ENCODE results near the gene IL1R1. TPM values are rescaled to one million over a fixed set of nuclear protein-coding genes. Genes with fewer than 3 reads are reported as not detected.
A peak's percentile ranks its signal among the peaks of the same experiment; 100 is the strongest.

Gene IL1R1
- total and polyA plus RNA-seq, 4 donors: 14.0 to 49.3 (median 29.5) TPM

DNA sequence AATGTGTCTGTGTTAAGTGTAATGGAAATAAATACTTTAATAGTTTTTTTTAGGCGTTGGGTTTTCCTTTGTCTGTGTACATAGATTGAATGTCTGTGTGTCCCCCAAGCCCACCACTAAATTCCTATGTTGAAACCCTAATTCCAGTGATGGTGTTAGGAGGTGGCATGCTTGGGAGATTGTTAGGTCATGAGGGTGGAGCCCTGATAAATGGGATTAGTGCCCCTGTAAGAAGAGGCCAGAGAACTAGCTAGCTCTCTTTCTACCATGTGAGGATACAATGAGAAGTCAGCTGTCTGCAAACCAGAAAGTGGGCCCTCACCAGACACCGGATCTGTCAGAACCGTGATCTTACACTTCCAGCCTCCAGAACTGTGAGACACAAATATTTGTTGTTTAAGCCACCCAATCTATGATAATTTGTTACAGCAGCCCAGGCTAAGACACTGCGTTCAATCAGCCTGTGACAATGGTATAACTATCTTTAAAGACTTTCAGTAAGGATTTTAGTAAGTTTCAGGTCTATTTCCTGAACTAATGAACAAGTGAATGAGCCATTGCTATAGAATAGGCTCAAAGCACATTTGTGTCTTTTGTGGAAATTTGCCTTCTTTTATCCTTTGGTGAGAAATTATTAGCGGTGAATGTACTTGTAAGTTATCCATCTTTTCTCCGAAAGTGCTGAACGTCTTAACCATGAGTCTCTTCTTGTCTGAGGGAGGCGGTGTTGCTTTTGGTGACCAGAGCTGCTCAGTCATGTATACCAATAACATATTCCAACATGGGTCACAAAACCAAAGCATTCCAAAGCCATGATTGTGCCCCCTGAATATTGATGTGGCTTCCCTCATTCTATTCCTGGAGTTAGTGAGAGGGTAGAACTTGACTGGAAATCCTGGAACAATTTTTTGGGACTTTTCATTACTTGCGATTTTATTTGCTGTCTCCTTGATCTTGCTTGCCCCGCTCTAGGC, 29.6 kb upstream of the IL1R1 start:
- peaks cover 12 to 66% (median 55%) of the 10 kb centered on the region in 4 donors for H3K4me1 ChIP-seq (ENCODE audit: control insufficient read depth in 4 of 4, insufficient read depth in 4 of 4, low read length in 3 of 4)
- H3K27ac ChIP-seq (ENCODE audit: low read depth in 1 of 2, low read length in 2 of 2): peak overlapping the region; percentile 33 to 34
- H3K27me3 ChIP-seq (ENCODE audit: control insufficient read depth in 4 of 4, insufficient read depth in 4 of 4, low read length in 3 of 4): no peaks in the 10 kb centered on the region
- peaks cover 0 to 2% (median under 1%) of the 10 kb centered on the region in 4 donors for H3K36me3 ChIP-seq (ENCODE audit: control insufficient read depth in 4 of 4, insufficient read depth in 3 of 4, low read depth in 1 of 4, low read length in 3 of 4)
- H3K9me3 ChIP-seq (ENCODE audit: control insufficient read depth in 4 of 4, low read length in 3 of 4): no peaks in the 10 kb centered on the region
- no peak overlapping the region for H3K9ac ChIP-seq (ENCODE audit: low read depth in 1 of 2, low read length in 2 of 2)
- no peak for DNase-seq (ENCODE audit: low spot score)
- 97% methylated on average over 10 of the region's 10 CpGs for WGBS
- TF ChIP-seq ZBTB33 (IDR thresholded peaks at IDR 0.05): no peak
- TF ChIP-seq, protein P1, sequence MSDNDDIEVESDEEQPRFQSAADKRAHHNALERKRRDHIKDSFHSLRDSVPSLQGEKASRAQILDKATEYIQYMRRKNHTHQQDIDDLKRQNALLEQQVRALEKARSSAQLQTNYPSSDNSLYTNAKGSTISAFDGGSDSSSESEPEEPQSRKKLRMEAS (IDR thresholded peaks at IDR 0.05): no peak
- TF ChIP-seq JUND (IDR thresholded peaks at IDR 0.05): no peak
- TF ChIP-seq RAD21 (IDR thresholded peaks at IDR 0.05): no peak
- TF ChIP-seq REST (IDR thresholded peaks at IDR 0.05): no peak
- no peak for TF ChIP-seq HNF4G (IDR thresholded peaks at IDR 0.05)
- TF ChIP-seq GABPA (IDR thresholded peaks at IDR 0.05 in 1 of 2, conservative IDR thresholded peaks at IDR 0.05 in 1 of 2): no peak
- no peak for TF ChIP-seq FOXA2 (IDR thresholded peaks at IDR 0.05)
- TF ChIP-seq NR2F2 (IDR thresholded peaks at IDR 0.05): no peak
- TF ChIP-seq EGR1 (IDR thresholded peaks at IDR 0.05; ENCODE audit: low read depth in 2 of 2): no peak
- no peak for TF ChIP-seq SP1 (IDR thresholded peaks at IDR 0.05)
- TF ChIP-seq FOXA1 (IDR thresholded peaks at IDR 0.05): no peak
- no peak for TF ChIP-seq ATF3 (IDR thresholded peaks at IDR 0.05)
- TF ChIP-seq YY1 (IDR thresholded peaks at IDR 0.05): no peak
- no peak for TF ChIP-seq HNF4A (conservative IDR thresholded peaks at IDR 0.05)
- TF ChIP-seq, protein P2, sequence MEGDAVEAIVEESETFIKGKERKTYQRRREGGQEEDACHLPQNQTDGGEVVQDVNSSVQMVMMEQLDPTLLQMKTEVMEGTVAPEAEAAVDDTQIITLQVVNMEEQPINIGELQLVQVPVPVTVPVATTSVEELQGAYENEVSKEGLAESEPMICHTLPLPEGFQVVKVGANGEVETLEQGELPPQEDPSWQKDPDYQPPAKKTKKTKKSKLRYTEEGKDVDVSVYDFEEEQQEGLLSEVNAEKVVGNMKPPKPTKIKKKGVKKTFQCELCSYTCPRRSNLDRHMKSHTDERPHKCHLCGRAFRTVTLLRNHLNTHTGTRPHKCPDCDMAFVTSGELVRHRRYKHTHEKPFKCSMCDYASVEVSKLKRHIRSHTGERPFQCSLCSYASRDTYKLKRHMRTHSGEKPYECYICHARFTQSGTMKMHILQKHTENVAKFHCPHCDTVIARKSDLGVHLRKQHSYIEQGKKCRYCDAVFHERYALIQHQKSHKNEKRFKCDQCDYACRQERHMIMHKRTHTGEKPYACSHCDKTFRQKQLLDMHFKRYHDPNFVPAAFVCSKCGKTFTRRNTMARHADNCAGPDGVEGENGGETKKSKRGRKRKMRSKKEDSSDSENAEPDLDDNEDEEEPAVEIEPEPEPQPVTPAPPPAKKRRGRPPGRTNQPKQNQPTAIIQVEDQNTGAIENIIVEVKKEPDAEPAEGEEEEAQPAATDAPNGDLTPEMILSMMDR (IDR thresholded peaks at IDR 0.05; ENCODE audit: low read depth, low read length, missing input control): no peak
- no peak for TF ChIP-seq TAF1 (conservative IDR thresholded peaks at IDR 0.05)
- TF ChIP-seq RXRA (IDR thresholded peaks at IDR 0.05): no peak
- no peak overlapping the region for H3K4me3 ChIP-seq (ENCODE audit: low read depth in 1 of 3, low read length in 3 of 3)
